Testis (tissue), 3 donors: ENCODE data around the gene MYH14. TPM values are rescaled to one million over a fixed set of nuclear protein-coding genes. Genes with fewer than 3 reads are reported as not detected.

Source experiments
- DNase-seq: peaks from one replicate; pipeline ENCODE4 v3.0.0-alpha.2; 2019
- H3K27ac ChIP-seq, 2 donors: fragments of 200-600 bp; sonication (generic); one replicate each; pipeline ENCODE4 v1.5.1; 2019
- H3K27me3 ChIP-seq: fragments of 200-600 bp; sonication (generic); one replicate; pipeline ENCODE4 v1.5.1; 2019
- H3K36me3 ChIP-seq: fragments of 200-600 bp; sonication (generic); one replicate; pipeline ENCODE4 v1.5.1; 2017; ENCODE audit warnings: low read depth; ENCODE audit errors: missing control alignments
- H3K4me1 ChIP-seq: fragments of 200-600 bp; sonication (generic); one replicate; pipeline ENCODE4 v1.5.1; 2019
- H3K4me3 ChIP-seq, 2 donors: fragments of 200-600 bp; sonication (generic); one replicate each; pipeline ENCODE4 v1.5.1; 2017 to 2019
- H3K9me3 ChIP-seq: fragments of 200-600 bp; sonication (generic); one replicate; pipeline ENCODE4 v1.5.1; 2017
- POLR2A ChIP-seq: fragments of 450-650 bp; IDR thresholded peaks from one replicate; pipeline ENCODE4 v1.6.1; 2017; ENCODE audit warnings: antibody characterized with exemption, mild to moderate bottlenecking, moderate library complexity
- WGBS, 2 donors: methylation state at CpG; one replicate each; pipeline ENCODE4 v1.1.5; 2018; 5-methylcytosine and 5-hydroxymethylcytosine counted together
- intact Hi-C: fragments of 100-400 bp; cut with DNase I; formaldehyde crosslinking; loops from one replicate; pipeline ENCODE4 v1.15.1; 2023; ENCODE audit warnings: low total_unique reads
- polyA plus RNA-seq: library from polyadenylated mRNA; stranded (reverse); fragments of 350-450 nt; fragmentation: Illumina TruSeq; extraction: RNeasy Lipid Tissue Mini Kit (QIAGEN cat#74804); gene quantifications from one replicate; pipeline ENCODE4 v1.2.3, GENCODE V29; 2014; ENCODE audit warnings: low read depth, low replicate concordance; ENCODE audit not compliant: insufficient read depth
- total RNA-seq, 2 donors: library from RNA; depleted of rRNA; stranded (reverse); fragments of >200 nt; gene quantifications; one replicate each; pipeline ENCODE4 v1.2.3, GENCODE V29; 2016
- TF ChIP-seq, protein P1 (sequence below), 3 experiments: fragments of 450-650 bp in 2 of 3; fragments of 200-600 bp in 1 of 3; sonication (generic) in 1 of 3; IDR thresholded peaks; one replicate each; pipeline ENCODE4 v1.5.1; 2016 to 2019; ENCODE audit warnings: antibody characterized with exemption in 3 of 3, mild to moderate bottlenecking in 2 of 3, moderate library complexity in 1 of 3

Gene MYH14
- total and polyA plus RNA-seq, 3 donors from 2014 or later = 6.0 to 7.9 (median 7.8) TPM

DNA sequence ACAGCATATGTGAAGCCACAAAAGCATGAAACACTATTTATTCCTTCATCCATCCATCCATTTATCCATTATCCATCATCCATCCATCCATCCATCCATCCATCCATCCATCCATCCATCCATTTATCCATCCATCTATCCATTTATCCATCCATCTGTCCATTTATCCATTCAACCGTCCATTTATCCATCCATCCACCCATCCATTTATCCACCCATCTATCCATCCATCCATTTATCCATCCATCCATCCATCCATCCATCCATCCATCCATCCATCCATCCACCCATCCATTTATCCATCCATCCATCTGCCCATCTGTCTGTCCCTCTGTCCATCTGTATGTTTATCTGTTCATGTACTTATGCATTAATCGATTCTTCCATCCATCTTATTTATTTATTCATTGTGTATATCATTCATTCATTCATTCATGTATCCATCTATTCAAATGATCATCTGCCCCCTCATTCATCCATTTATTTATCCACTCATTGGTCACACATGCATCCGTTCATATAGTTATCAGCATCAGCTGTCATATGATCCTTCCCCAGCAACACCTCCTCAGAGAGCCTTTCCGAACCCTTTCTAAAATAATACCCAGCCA, 7.0 kb upstream of the MYH14 start:
- intact Hi-C loops = no loop called here
- no peak for DNase-seq
- no peak overlapping the region for H3K27ac ChIP-seq
- no peaks in the 10 kb centered on the region for H3K36me3 ChIP-seq
- no peaks in the 10 kb centered on the region for H3K27me3 ChIP-seq
- no peaks in the 10 kb centered on the region for H3K9me3 ChIP-seq
- H3K4me3 ChIP-seq = no peak overlapping the region
- H3K4me1 ChIP-seq = peaks cover 10% of the 10 kb centered on the region
- TF ChIP-seq, protein P1, sequence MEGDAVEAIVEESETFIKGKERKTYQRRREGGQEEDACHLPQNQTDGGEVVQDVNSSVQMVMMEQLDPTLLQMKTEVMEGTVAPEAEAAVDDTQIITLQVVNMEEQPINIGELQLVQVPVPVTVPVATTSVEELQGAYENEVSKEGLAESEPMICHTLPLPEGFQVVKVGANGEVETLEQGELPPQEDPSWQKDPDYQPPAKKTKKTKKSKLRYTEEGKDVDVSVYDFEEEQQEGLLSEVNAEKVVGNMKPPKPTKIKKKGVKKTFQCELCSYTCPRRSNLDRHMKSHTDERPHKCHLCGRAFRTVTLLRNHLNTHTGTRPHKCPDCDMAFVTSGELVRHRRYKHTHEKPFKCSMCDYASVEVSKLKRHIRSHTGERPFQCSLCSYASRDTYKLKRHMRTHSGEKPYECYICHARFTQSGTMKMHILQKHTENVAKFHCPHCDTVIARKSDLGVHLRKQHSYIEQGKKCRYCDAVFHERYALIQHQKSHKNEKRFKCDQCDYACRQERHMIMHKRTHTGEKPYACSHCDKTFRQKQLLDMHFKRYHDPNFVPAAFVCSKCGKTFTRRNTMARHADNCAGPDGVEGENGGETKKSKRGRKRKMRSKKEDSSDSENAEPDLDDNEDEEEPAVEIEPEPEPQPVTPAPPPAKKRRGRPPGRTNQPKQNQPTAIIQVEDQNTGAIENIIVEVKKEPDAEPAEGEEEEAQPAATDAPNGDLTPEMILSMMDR (IDR thresholded peaks at IDR 0.05) = no peak
- TF ChIP-seq POLR2A = no peak
- WGBS, 2 donors = 71 to 85% methylated on average over 4 of the region's 4 CpGs

DNA sequence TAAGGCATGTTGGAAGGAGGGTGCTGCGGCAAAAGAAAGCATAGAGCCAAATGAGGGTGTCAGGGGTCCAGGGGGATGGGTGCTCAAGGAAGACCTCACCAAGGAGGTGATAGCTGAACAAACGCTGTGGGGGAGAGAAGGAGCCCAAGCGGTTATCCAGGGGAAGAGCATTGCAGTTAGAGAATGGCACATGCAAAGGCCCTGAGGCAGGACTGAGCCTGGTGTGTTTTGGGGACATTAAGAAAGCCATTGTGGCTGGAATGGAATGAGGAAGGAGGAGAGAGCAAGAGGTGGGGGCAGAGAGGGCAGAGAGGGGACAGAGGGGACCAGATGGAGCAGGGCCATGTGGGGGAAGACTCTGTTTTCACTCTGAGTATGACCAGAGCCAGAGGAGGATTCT, 6.1 kb upstream of the MYH14 start:
- intact Hi-C loops = no loop called here
- Histone ChIP-seq H3K27me3 (no peaks in the 10 kb centered on the region), H3K27ac (no peak overlapping the region)

GRCh38 chr19:50198431-50199258, 4.8 kb upstream of the MYH14 start:
- no peaks in the 10 kb centered on the region for H3K9me3 ChIP-seq
- H3K27me3 ChIP-seq = no peaks in the 10 kb centered on the region
- TF ChIP-seq POLR2A = no peak
- TF ChIP-seq, protein P1 (IDR thresholded peaks at IDR 0.05) = no peak
- H3K27ac ChIP-seq = no peak overlapping the region
- H3K36me3 ChIP-seq = no peaks in the 10 kb centered on the region
- peaks cover 10% of the 10 kb centered on the region for H3K4me1 ChIP-seq
- H3K4me3 ChIP-seq = no peak overlapping the region
- intact Hi-C loops = no loop called here
- DNase-seq = no peak
- 34 to 44% methylated on average over 6 to 7 of the region's 7 CpGs for WGBS, 2 donors

More for the DNA sequence above, 6.1 kb upstream of the MYH14 start:
- peaks cover 10% of the 10 kb centered on the region for H3K4me1 ChIP-seq
- DNase-seq = no peak
- H3K9me3 ChIP-seq = no peaks in the 10 kb centered on the region
- TF ChIP-seq POLR2A = no peak
- TF ChIP-seq, protein P1 (IDR thresholded peaks at IDR 0.05) = no peak
- H3K36me3 ChIP-seq = no peaks in the 10 kb centered on the region
- H3K4me3 ChIP-seq = no peak overlapping the region
- 75 to 76% methylated on average over 3 of the region's 3 CpGs for WGBS, 2 donors

DNA sequence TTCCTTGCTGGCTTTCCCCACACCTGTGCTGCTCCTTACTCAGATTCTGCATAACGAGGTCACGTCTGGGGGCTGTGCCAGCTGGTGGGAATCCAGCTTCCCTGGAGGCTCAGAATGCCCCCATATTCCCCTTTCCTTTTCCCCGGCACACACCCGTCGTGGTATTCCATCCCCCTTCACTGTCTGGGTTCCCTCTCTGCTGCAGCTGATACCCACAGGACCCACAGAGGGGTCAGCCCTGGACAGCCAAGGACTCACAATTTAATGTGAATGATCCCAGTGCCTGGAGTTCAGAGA, 4.2 kb upstream of the MYH14 start:
- H3K27me3 ChIP-seq = no peaks in the 10 kb centered on the region
- no peak overlapping the region for H3K4me3 ChIP-seq
- H3K36me3 ChIP-seq = no peaks in the 10 kb centered on the region
- intact Hi-C loops = no loop called here
- no peak for TF ChIP-seq POLR2A
- TF ChIP-seq, protein P1 (IDR thresholded peaks at IDR 0.05) = no peak
- H3K4me1 ChIP-seq = peaks cover 10% of the 10 kb centered on the region
- 15 to 18% methylated on average over 5 of the region's 5 CpGs for WGBS, 2 donors
- H3K27ac ChIP-seq = no peak overlapping the region
- no peaks in the 10 kb centered on the region for H3K9me3 ChIP-seq
- DNase-seq = no peak
